NB4 (cell line): ENCODE data around the gene EPHA6.

Experiments
- POLR2A ChIP-seq: IDR thresholded peaks from 2 replicates; pipeline ENCODE4 v1.6.1; 2011; ENCODE audit warnings: mild to moderate bottlenecking; ENCODE audit not compliant: insufficient read length; ENCODE audit errors: extremely low read depth
- TF ChIP-seq, protein P1 (sequence below): IDR thresholded peaks from one replicate; pipeline ENCODE4 v1.5.1; 2012; ENCODE audit warnings: low read depth, low read length
- TF ChIP-seq, protein P2 (sequence below): IDR thresholded peaks from 2 replicates; pipeline ENCODE4 v1.6.1; 2011; ENCODE audit warnings: low read depth, low read length

DNA sequence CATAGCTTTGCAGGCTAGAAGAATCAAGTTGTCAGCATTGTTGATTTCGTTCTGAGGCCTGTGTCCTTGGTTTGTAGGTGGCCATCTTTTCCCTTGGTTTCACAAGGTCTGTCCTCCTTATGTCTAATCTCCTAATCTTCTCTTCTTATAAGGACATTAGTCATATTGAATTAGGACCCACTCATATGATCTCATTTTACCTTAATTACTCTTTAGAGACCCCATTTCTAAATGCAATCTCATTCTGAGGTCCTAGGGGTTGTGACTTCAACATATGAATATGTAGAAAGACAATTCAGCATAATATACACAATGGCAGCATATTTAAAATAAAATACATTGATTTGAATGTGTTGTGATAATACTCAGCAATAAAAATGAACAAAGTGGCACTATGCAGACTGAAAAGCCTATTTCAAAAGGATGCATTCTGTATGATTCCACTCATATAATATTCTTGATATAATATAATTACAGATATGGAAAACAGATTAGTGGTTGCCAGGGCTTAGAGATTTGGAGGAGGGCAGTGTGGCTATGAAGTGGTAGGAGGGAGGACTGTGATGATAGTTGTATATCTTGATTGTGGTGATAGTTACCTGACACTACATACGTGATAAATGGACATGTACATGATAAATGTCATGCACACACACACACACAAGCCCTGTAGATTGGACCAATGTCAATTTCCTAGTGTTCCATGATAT lies 431.0 kb downstream of the EPHA6 start:
- TF ChIP-seq, protein P1, sequence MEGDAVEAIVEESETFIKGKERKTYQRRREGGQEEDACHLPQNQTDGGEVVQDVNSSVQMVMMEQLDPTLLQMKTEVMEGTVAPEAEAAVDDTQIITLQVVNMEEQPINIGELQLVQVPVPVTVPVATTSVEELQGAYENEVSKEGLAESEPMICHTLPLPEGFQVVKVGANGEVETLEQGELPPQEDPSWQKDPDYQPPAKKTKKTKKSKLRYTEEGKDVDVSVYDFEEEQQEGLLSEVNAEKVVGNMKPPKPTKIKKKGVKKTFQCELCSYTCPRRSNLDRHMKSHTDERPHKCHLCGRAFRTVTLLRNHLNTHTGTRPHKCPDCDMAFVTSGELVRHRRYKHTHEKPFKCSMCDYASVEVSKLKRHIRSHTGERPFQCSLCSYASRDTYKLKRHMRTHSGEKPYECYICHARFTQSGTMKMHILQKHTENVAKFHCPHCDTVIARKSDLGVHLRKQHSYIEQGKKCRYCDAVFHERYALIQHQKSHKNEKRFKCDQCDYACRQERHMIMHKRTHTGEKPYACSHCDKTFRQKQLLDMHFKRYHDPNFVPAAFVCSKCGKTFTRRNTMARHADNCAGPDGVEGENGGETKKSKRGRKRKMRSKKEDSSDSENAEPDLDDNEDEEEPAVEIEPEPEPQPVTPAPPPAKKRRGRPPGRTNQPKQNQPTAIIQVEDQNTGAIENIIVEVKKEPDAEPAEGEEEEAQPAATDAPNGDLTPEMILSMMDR, result no peak
- TF ChIP-seq, protein P2, sequence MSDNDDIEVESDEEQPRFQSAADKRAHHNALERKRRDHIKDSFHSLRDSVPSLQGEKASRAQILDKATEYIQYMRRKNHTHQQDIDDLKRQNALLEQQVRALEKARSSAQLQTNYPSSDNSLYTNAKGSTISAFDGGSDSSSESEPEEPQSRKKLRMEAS, result no peak
- TF ChIP-seq POLR2A, result no peak
